Right atrium auricular region (tissue), 2 donors: ENCODE measurements around the gene TBATA. TPM values are rescaled to one million over a fixed set of nuclear protein-coding genes. Genes with fewer than 3 reads are reported as not detected.

Experiments
- DNase-seq: peaks from one replicate; pipeline ENCODE4 v3.0.0-alpha.2; 2019; ENCODE audit warnings: low spot score
- H3K27ac ChIP-seq, 2 donors: fragments of 200-600 bp; sonication (generic); 1 replicate in 1 of 2; 2 replicates in 1 of 2; pipeline ENCODE4 v1.5.1; 2016 to 2019
- H3K27me3 ChIP-seq, 2 donors: fragments of 200-600 bp; sonication (generic); one replicate each; pipeline versions ENCODE4 v1.5.1 to v1.6.0; 2017 to 2019
- H3K36me3 ChIP-seq: fragments of 200-600 bp; sonication (generic); one replicate; pipeline ENCODE4 v1.5.1; 2016
- H3K4me1 ChIP-seq, 2 donors: fragments of 200-600 bp; sonication (generic); one replicate each; pipeline versions ENCODE4 v1.5.1 to v1.6.0; 2017 to 2019
- H3K4me3 ChIP-seq, 2 donors: fragments of 200-600 bp; sonication (generic); 1 replicate in 1 of 2; 2 replicates in 1 of 2; pipeline ENCODE4 v1.5.1; 2017 to 2019; ENCODE audit warnings: mild to moderate bottlenecking in 1 of 2, moderate library complexity in 1 of 2
- H3K9me3 ChIP-seq, 2 donors: fragments of 200-600 bp; sonication (generic); one replicate each; pipeline ENCODE4 v1.5.1; 2019
- total RNA-seq, 2 donors: library from RNA; depleted of rRNA; stranded (reverse); fragments of >200 nt; gene quantifications; one replicate each; pipeline ENCODE4 v1.1.0, GENCODE V29; 2016
- TF ChIP-seq, protein P1 (sequence below), 2 donors: fragments of 200-600 bp; sonication (generic); IDR thresholded peaks; one replicate each; pipeline ENCODE4 v1.5.1; 2019; ENCODE audit warnings: antibody characterized with exemption in 2 of 2

TBATA gene
- total RNA-seq, 2 donors from 2014 or later: not detected

DNA sequence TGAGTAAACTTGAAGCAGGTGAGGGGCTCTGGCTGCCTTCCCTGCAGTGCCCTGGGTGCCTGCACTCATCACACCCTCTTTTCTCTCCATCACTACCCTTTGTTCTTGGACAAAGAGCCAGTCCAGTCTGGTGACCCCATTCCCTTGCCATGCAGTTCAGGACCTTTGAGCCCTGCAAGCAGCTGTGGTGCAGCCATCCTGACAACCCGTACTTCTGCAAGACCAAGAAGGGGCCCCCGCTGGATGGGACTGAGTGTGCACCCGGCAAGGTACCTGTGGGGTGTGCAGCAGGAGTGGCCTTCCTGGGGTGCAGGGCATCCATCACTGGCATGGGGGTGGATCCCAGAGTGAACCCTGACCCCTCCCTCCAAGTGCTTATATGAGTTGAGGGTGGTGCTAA lies 48.7 kb downstream of the TBATA start:
- H3K36me3 ChIP-seq: no peaks in the 10 kb centered on the region
- H3K27ac ChIP-seq: no peak overlapping the region
- TF ChIP-seq, protein P1, sequence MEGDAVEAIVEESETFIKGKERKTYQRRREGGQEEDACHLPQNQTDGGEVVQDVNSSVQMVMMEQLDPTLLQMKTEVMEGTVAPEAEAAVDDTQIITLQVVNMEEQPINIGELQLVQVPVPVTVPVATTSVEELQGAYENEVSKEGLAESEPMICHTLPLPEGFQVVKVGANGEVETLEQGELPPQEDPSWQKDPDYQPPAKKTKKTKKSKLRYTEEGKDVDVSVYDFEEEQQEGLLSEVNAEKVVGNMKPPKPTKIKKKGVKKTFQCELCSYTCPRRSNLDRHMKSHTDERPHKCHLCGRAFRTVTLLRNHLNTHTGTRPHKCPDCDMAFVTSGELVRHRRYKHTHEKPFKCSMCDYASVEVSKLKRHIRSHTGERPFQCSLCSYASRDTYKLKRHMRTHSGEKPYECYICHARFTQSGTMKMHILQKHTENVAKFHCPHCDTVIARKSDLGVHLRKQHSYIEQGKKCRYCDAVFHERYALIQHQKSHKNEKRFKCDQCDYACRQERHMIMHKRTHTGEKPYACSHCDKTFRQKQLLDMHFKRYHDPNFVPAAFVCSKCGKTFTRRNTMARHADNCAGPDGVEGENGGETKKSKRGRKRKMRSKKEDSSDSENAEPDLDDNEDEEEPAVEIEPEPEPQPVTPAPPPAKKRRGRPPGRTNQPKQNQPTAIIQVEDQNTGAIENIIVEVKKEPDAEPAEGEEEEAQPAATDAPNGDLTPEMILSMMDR (IDR thresholded peaks at IDR 0.05): no peak
- H3K4me3 ChIP-seq: no peak overlapping the region
- H3K27me3 ChIP-seq: no peaks in the 10 kb centered on the region
- no peaks in the 10 kb centered on the region for H3K9me3 ChIP-seq
- no peaks in the 10 kb centered on the region for H3K4me1 ChIP-seq
- DNase-seq: no peak

DNA sequence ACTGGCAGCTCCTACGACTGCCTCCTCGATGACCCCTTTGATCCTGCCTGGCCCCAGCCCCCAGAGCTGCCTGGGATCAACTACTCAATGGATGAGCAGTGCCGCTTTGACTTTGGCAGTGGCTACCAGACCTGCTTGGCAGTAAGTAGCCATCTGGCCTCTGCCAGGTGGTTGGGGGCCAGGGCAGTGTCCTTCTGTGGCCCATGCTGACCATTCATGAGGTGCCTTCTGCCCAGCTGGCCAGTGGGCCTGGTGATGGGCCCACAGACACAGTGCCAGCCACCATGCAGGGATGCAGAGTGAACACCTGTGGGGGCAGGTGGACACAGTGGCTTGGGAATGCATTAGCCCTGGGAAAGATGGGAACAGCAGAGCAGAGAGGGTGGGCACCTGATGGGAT lies 50.0 kb downstream of the TBATA start:
- H3K4me3 ChIP-seq: no peak overlapping the region
- DNase-seq: no peak
- H3K4me1 ChIP-seq: no peaks in the 10 kb centered on the region
- H3K27me3 ChIP-seq: no peaks in the 10 kb centered on the region
- no peaks in the 10 kb centered on the region for H3K36me3 ChIP-seq
- H3K9me3 ChIP-seq: no peaks in the 10 kb centered on the region
- no peak overlapping the region for H3K27ac ChIP-seq
- TF ChIP-seq, protein P1 (IDR thresholded peaks at IDR 0.05): no peak

GRCh38 chr10:70733051-70733450 lies 52.1 kb downstream of the TBATA start:
- Histone ChIP-seq H3K36me3 (no peaks in the 10 kb centered on the region), H3K4me1 (no peaks in the 10 kb centered on the region), H3K27me3 (no peaks in the 10 kb centered on the region), H3K4me3 (no peak overlapping the region), H3K9me3 (no peaks in the 10 kb centered on the region), H3K27ac (no peak overlapping the region)
- DNase-seq: no peak
- TF ChIP-seq, protein P1 (IDR thresholded peaks at IDR 0.05): no peak

DNA sequence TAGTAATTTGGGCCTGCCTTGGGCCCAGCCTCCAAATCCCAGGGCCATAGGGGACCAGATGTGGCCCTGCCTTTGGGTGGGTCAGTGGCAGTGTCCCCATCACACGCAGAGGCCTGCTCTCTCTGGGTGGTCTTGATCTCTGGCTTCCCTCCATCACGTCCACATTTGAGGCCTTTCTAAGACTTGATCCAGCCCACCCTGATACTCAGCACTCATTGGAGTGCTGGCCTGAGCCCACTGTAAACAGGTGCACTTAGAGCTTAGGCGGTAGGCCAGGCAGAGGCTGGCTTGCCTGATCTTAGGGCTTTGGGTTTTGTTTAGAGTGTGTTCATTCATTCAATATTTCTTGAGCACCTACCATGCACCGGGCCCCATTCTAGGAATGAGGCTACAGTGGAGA lies 52.6 kb downstream of the TBATA start:
- TF ChIP-seq, protein P1 (IDR thresholded peaks at IDR 0.05): no peak
- Histone ChIP-seq H3K36me3 (no peaks in the 10 kb centered on the region), H3K9me3 (no peaks in the 10 kb centered on the region), H3K4me3 (no peak overlapping the region), H3K27me3 (no peaks in the 10 kb centered on the region), H3K27ac (no peak overlapping the region), H3K4me1 (no peaks in the 10 kb centered on the region)
- no peak for DNase-seq

GRCh38 chr10:70730955-70731354 lies 54.2 kb downstream of the TBATA start:
- Histone ChIP-seq H3K4me3 (no peak overlapping the region), H3K4me1 (no peaks in the 10 kb centered on the region), H3K27me3 (no peaks in the 10 kb centered on the region), H3K9me3 (no peaks in the 10 kb centered on the region), H3K27ac (no peak overlapping the region), H3K36me3 (no peaks in the 10 kb centered on the region)
- no peak for DNase-seq
- TF ChIP-seq, protein P1 (IDR thresholded peaks at IDR 0.05): no peak

- H3K9me3 ChIP-seq: no peaks in the 10 kb centered on the region
- no peak for DNase-seq
These were observed 55.3 kb downstream of the TBATA start for GRCh38 chr10:70729763-70730357.

More at GRCh38 chr10:70729763-70730357, 55.3 kb downstream of the TBATA start:
- no peaks in the 10 kb centered on the region for H3K36me3 ChIP-seq
- H3K27me3 ChIP-seq: no peaks in the 10 kb centered on the region
- no peaks in the 10 kb centered on the region for H3K4me1 ChIP-seq
- TF ChIP-seq, protein P1 (IDR thresholded peaks at IDR 0.05): no peak
- H3K27ac ChIP-seq: no peak overlapping the region
- H3K4me3 ChIP-seq: no peak overlapping the region
